Measurements from ENCODE around the gene PAWR. TPM values are rescaled to one million over a fixed set of nuclear protein-coding genes. Genes with fewer than 3 reads are reported as not detected.

The PAWR gene
- total RNA-seq, 2 donors from 2014 or later = 14.2 to 24.3 TPM

DNA sequence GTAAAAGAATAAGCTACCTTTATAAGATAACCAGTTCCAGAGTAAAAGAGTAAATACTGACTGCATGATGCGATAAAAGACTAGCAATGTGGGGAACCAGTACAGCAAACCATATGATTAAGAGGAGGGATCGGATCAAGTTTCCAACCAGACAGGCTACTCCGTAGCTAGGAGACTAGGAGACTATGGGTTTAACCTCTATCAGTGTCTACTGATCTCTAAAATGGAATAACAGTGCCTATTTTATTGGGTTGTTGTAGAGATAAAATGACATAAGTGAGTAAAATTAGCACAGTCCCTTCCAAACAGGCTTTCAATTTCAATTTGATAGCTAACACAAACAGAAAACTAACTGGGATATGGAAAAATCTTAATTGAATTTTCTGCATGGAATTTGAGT is 76.0 kb downstream of the PAWR start:
- H3K4me1 ChIP-seq = no peaks in the 10 kb centered on the region
- H3K36me3 ChIP-seq = peaks cover 4% of the 10 kb centered on the region
- DNase-seq (ENCODE audit: low spot score) = no peak

DNA sequence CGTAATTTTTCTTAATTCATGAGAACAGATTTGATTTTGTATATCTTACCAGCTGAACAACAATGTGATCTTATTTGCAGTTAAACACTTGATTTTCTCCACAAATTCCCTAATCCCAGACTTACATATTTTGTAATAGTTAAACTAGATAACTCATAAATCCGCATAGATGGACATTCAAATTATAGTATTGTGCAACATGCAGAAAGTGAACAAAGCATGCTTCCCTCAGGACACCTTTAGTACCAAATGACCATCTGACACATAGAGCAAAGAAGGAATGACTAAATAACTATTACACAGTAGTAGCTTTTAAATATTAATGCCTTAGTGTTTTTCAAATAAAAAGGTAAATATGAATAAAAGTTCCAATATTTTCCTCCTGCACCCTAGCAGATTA is 88.9 kb downstream of the PAWR start:
- Histone ChIP-seq H3K9me3 (no peaks in the 10 kb centered on the region), H3K27me3 (no peaks in the 10 kb centered on the region), H3K4me1 (no peaks in the 10 kb centered on the region), H3K36me3 (no peaks in the 10 kb centered on the region), H3K27ac (no peak overlapping the region), H3K4me3 (no peak overlapping the region)
- DNase-seq (ENCODE audit: low spot score) = no peak
- TF ChIP-seq CTCF (IDR thresholded peaks at IDR 0.05) = no peak

More for the DNA sequence above, 76.0 kb downstream of the PAWR start:
- Histone ChIP-seq H3K27ac (no peak overlapping the region), H3K27me3 (no peaks in the 10 kb centered on the region), H3K9me3 (peaks cover 0 to 4% of the 10 kb centered on the region in 2 donors), H3K4me3 (no peak overlapping the region)
- no peak for TF ChIP-seq CTCF (IDR thresholded peaks at IDR 0.05)

DNA sequence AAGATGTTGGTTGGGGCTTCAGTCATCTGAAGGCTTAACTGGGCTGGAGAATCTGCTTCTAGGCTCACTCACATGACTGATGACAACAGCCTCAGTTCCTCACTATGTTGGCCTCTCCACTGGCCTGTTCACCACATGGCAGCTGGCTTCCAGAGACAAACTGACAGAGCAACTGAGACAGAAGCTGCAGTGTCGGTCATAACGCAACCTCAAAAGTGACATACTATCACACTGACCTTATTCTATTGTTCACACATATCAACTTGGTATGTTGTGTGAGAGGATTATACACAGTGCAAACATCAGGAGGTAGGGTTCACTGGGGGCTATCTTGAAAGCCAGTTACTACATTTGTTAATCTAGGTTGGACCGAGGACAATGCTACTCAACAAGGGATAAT is 92.9 kb downstream of the PAWR start:
- H3K36me3 ChIP-seq = no peaks in the 10 kb centered on the region
- H3K27ac ChIP-seq = no peak overlapping the region
- H3K4me3 ChIP-seq = no peak overlapping the region
- H3K4me1 ChIP-seq = no peaks in the 10 kb centered on the region
- H3K27me3 ChIP-seq = no peaks in the 10 kb centered on the region
- H3K9me3 ChIP-seq = no peaks in the 10 kb centered on the region
- TF ChIP-seq CTCF (IDR thresholded peaks at IDR 0.05) = no peak
- DNase-seq (ENCODE audit: low spot score) = no peak

GRCh38 chr12:79596719-79597350 is 93.9 kb downstream of the PAWR start:
- Histone ChIP-seq H3K27ac (no peak overlapping the region), H3K4me1 (no peaks in the 10 kb centered on the region), H3K36me3 (no peaks in the 10 kb centered on the region), H3K4me3 (no peak overlapping the region), H3K9me3 (no peaks in the 10 kb centered on the region), H3K27me3 (no peaks in the 10 kb centered on the region)
- no peak for DNase-seq (ENCODE audit: low spot score)
- TF ChIP-seq CTCF (IDR thresholded peaks at IDR 0.05) = no peak

DNA sequence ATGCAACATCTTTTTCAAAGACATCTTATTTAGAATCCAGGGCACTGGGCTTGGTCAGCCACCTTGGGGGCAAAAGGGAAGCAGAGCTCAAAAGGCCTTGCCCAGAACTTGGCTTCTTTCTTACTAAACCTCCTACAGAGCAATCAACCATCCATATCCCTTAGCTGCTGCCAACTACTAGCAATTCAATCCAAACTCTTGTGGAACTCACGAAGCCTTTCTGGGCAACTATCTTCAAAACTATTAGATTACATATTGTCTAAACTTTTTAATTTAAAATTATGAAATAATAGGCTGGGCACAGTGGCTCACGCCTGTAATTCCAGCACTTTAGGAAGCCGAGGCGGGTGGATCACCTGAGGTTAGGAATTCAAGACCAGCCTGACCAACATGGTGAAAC is 95.5 kb downstream of the PAWR start:
- Histone ChIP-seq H3K27me3 (no peaks in the 10 kb centered on the region), H3K9me3 (no peaks in the 10 kb centered on the region), H3K4me1 (no peaks in the 10 kb centered on the region), H3K36me3 (no peaks in the 10 kb centered on the region), H3K4me3 (no peak overlapping the region), H3K27ac (no peak overlapping the region)
- no peak for TF ChIP-seq CTCF (IDR thresholded peaks at IDR 0.05)
- DNase-seq (ENCODE audit: low spot score) = no peak

GRCh38 chr12:79592865-79593264 is 97.9 kb downstream of the PAWR start:
- no peaks in the 10 kb centered on the region for H3K9me3 ChIP-seq
- no peak for DNase-seq (ENCODE audit: low spot score)
- no peaks in the 10 kb centered on the region for H3K36me3 ChIP-seq
- no peaks in the 10 kb centered on the region for H3K4me1 ChIP-seq
- no peaks in the 10 kb centered on the region for H3K27me3 ChIP-seq
- no peak overlapping the region for H3K27ac ChIP-seq
- no peak for TF ChIP-seq CTCF (IDR thresholded peaks at IDR 0.05)
- H3K4me3 ChIP-seq = no peak overlapping the region

Data from right atrium auricular region (tissue), 2 donors.